GM19463 (cell line): Measurements from ENCODE around the gene GSTO2.

Experiments
- ATAC-seq: cut with Tn5 transposase; IDR thresholded peaks from one replicate; pipeline ENCODE4 v1.9.1; 2021; ENCODE audit warnings: mild to moderate bottlenecking, moderate library complexity; ENCODE audit not compliant: unreplicated experiment

GSTO2 gene

GRCh38 chr10:104253606-104254410 lies 15.2 kb upstream of the GSTO2 start:
- no peak for ATAC-seq

- peak; percentile 75 for ATAC-seq
Observed at GRCh38 chr10:104254493-104255310, 14.3 kb upstream of the GSTO2 start, which contains the start of gene GSTO1. TSS of gene GSTO1 (plus strand) at chr10:104254892. CDS start at chr10:104254929, 37 bp downstream.

- ATAC-seq, result no peak
Observed at GRCh38 chr10:104255311-104255981, 13.5 kb upstream of the GSTO2 start.

GRCh38 chr10:104256335-104256961 lies 12.5 kb upstream of the GSTO2 start:
- no peak for ATAC-seq

- ATAC-seq, result no peak
Observed at GRCh38 chr10:104257235-104257634, 11.7 kb upstream of the GSTO2 start.

- ATAC-seq, result no peak
Observed at GRCh38 chr10:104258209-104258608, 10.8 kb upstream of the GSTO2 start.

- no peak for ATAC-seq
Observed at GRCh38 chr10:104259456-104259855, 9.5 kb upstream of the GSTO2 start.

- no peak for ATAC-seq
Observed at GRCh38 chr10:104259999-104260774, 8.8 kb upstream of the GSTO2 start.

- no peak for ATAC-seq
Observed at GRCh38 chr10:104260775-104261115, 8.2 kb upstream of the GSTO2 start.

GRCh38 chr10:104262055-104262454 lies 6.9 kb upstream of the GSTO2 start:
- ATAC-seq, result no peak

GRCh38 chr10:104264783-104265182 lies 4.2 kb upstream of the GSTO2 start:
- ATAC-seq, result no peak

GRCh38 chr10:104267721-104268404 lies 1.1 kb upstream of the GSTO2 start:
- no peak for ATAC-seq

- ATAC-seq, result no peak
Observed at GRCh38 chr10:104268405-104268712, 625 bp upstream of the GSTO2 start.

GRCh38 chr10:104273286-104273685 lies 4.3 kb downstream of the GSTO2 start:
- no peak for ATAC-seq

GRCh38 chr10:104273899-104274575 lies 5.1 kb downstream of the GSTO2 start:
- ATAC-seq, result no peak

- peak; percentile 92 for ATAC-seq
Observed at GRCh38 chr10:104274762-104275721, 6.1 kb downstream of the GSTO2 start.

GRCh38 chr10:104276192-104276591 lies 7.2 kb downstream of the GSTO2 start:
- no peak for ATAC-seq

- no peak for ATAC-seq
Observed at GRCh38 chr10:104277785-104278184, 8.8 kb downstream of the GSTO2 start.
